Measurements from ENCODE around the gene ITIH1. TPM values are rescaled to one million over a fixed set of nuclear protein-coding genes. Genes with fewer than 3 reads are reported as not detected.

Gene ITIH1
- total RNA-seq, 1 donor from 2014 or later, result not detected

DNA sequence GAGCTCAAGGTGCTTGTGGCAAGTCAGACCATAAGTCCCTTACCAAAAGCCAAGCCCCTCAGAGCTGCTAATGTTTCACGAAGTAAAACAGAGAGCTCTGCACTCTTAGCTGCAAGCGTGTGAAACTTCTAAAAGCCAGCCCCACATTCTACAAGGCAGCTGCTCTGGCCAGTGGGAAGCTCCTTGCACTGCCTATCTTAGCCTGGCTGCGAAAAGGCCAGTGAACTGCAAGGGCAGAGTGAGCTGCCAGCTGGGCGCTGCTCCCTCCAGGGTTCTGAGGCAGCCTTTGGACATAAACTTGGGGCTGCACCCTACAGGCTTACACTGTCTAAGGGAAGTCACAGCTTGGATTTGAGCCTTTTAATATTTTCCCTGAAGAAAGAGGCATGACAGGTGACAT, 59.6 kb downstream of the ITIH1 start:
- Mint-ChIP-seq H3K36me3 (ENCODE audit: unreplicated experiment) (peaks cover 9% of the 10 kb centered on the region), H3K4me3 (ENCODE audit: unreplicated experiment) (no peak overlapping the region), H3K27me3 (ENCODE audit: unreplicated experiment) (no peaks in the 10 kb centered on the region), H3K27ac (ENCODE audit: unreplicated experiment) (no peak overlapping the region), H3K9me3 (ENCODE audit: unreplicated experiment) (no peaks in the 10 kb centered on the region), H3K4me1 (ENCODE audit: unreplicated experiment) (peaks cover 30% of the 10 kb centered on the region)
- DNase-seq (ENCODE audit: extremely low spot score, unreplicated experiment), result no peak
- TF ChIP-seq, protein P1, sequence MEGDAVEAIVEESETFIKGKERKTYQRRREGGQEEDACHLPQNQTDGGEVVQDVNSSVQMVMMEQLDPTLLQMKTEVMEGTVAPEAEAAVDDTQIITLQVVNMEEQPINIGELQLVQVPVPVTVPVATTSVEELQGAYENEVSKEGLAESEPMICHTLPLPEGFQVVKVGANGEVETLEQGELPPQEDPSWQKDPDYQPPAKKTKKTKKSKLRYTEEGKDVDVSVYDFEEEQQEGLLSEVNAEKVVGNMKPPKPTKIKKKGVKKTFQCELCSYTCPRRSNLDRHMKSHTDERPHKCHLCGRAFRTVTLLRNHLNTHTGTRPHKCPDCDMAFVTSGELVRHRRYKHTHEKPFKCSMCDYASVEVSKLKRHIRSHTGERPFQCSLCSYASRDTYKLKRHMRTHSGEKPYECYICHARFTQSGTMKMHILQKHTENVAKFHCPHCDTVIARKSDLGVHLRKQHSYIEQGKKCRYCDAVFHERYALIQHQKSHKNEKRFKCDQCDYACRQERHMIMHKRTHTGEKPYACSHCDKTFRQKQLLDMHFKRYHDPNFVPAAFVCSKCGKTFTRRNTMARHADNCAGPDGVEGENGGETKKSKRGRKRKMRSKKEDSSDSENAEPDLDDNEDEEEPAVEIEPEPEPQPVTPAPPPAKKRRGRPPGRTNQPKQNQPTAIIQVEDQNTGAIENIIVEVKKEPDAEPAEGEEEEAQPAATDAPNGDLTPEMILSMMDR (IDR thresholded peaks at IDR 0.05), result no peak

DNA sequence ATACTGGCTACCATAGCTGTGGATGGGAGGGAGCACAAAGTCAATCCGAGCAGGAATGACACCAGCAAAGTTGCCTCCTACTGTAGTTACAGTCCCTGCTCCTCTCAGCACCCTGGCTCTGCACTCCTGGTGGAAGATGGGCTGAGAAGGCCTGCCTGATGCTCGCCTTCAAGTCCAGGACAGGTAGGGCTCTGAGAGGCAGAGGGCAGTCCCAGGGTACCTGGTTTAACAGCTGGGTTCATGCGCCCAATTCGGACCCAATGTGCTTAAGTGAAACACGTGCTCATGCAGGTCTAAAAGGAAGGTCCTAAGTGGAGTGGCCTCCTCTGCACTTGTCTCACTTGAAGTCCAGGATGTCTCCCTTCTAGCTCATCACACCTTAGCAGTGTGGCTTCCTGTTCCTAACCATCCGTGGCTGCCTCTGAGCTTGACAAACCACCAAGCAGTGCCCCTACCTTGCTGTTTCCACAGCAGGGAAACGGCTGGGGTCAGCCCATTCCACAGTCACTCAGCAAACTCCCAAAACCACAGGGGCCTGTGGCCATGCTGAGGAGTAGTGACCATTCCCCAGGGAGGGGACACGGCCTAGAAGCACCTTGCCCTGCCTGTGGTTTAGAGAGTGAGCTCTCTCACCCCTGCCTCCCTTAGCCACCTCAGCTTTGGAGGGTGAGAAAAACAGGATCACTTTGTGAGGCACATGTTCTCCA, 61.3 kb downstream of the ITIH1 start:
- Mint-ChIP-seq H3K36me3 (ENCODE audit: unreplicated experiment) (peaks cover 9% of the 10 kb centered on the region), H3K9me3 (ENCODE audit: unreplicated experiment) (no peaks in the 10 kb centered on the region), H3K4me1 (ENCODE audit: unreplicated experiment) (peaks cover 27% of the 10 kb centered on the region), H3K27ac (ENCODE audit: unreplicated experiment) (no peak overlapping the region), H3K27me3 (ENCODE audit: unreplicated experiment) (no peaks in the 10 kb centered on the region), H3K4me3 (ENCODE audit: unreplicated experiment) (no peak overlapping the region)
- no peak for DNase-seq (ENCODE audit: extremely low spot score, unreplicated experiment)
- TF ChIP-seq, protein P1 (IDR thresholded peaks at IDR 0.05), result no peak

- Mint-ChIP-seq H3K9me3 (ENCODE audit: unreplicated experiment) (no peaks in the 10 kb centered on the region), H3K4me3 (ENCODE audit: unreplicated experiment) (no peak overlapping the region), H3K27me3 (ENCODE audit: unreplicated experiment) (no peaks in the 10 kb centered on the region), H3K36me3 (ENCODE audit: unreplicated experiment) (peaks cover 9% of the 10 kb centered on the region), H3K4me1 (ENCODE audit: unreplicated experiment) (peaks cover 27% of the 10 kb centered on the region), H3K27ac (ENCODE audit: unreplicated experiment) (no peak overlapping the region)
- TF ChIP-seq, protein P1 (IDR thresholded peaks at IDR 0.05), result no peak
- DNase-seq (ENCODE audit: extremely low spot score, unreplicated experiment), result no peak
Observed at GRCh38 chr3:52839268-52839575, 61.8 kb downstream of the ITIH1 start.

- TF ChIP-seq, protein P1 (IDR thresholded peaks at IDR 0.05), result no peak
- Mint-ChIP-seq H3K27ac (ENCODE audit: unreplicated experiment) (no peak overlapping the region), H3K36me3 (ENCODE audit: unreplicated experiment) (peaks cover 9% of the 10 kb centered on the region), H3K9me3 (ENCODE audit: unreplicated experiment) (no peaks in the 10 kb centered on the region), H3K27me3 (ENCODE audit: unreplicated experiment) (no peaks in the 10 kb centered on the region), H3K4me3 (ENCODE audit: unreplicated experiment) (no peak overlapping the region), H3K4me1 (ENCODE audit: unreplicated experiment) (peaks cover 26% of the 10 kb centered on the region)
- DNase-seq (ENCODE audit: extremely low spot score, unreplicated experiment), result no peak
Observed at GRCh38 chr3:52839892-52840545, 62.6 kb downstream of the ITIH1 start.

DNA sequence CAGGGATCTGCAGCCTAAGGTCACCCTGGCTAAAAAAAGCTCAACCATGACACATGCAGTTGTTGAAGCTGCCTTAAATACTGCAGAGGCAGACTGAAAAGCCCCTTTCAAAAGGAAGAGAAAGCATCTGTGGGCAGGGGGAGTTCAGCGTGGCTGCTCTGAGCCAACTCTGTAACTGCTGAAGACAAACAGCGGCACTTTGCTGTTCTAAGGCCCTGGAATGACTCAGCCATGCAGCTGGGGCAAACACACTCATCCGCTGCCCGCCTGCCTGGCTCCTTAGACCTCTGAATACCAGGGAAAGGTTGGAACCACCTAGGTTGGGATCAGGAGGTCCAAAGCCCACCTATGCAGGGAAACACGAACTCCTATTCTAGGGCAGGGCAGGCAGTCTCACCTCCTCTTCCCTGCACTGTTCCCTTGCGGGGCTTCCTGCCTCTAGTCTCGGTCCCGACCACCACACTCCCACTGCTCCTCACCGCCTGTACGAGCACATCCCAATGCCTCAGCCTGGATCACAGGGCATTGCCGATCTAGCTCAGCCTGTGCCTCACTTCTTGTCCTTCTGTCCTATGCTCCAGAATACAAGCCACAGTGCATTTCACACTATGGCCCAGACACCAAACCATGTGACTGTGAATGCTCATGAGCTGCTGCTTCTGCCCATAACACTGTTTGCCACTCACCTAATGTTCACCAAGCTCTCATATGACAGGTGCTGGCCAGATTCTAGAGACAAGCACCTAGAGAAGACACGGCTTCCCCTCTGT, 64.0 kb downstream of the ITIH1 start:
- H3K9me3 Mint-ChIP-seq (ENCODE audit: unreplicated experiment), result no peaks in the 10 kb centered on the region

More for the DNA sequence above, 64.0 kb downstream of the ITIH1 start:
- H3K36me3 Mint-ChIP-seq (ENCODE audit: unreplicated experiment), result peaks cover 9% of the 10 kb centered on the region
- H3K27me3 Mint-ChIP-seq (ENCODE audit: unreplicated experiment), result no peaks in the 10 kb centered on the region
- no peak overlapping the region for H3K4me3 Mint-ChIP-seq (ENCODE audit: unreplicated experiment)
- H3K27ac Mint-ChIP-seq (ENCODE audit: unreplicated experiment), result no peak overlapping the region
- H3K4me1 Mint-ChIP-seq (ENCODE audit: unreplicated experiment), result peaks cover 24% of the 10 kb centered on the region
- TF ChIP-seq, protein P1 (IDR thresholded peaks at IDR 0.05), result no peak
- DNase-seq (ENCODE audit: extremely low spot score, unreplicated experiment), result no peak
